Caco-2 (cell line): ENCODE measurements around the gene FNDC3A. TPM values are rescaled to one million over a fixed set of nuclear protein-coding genes. Genes with fewer than 3 reads are reported as not detected.

Source experiments
- BruUV-seq: library from RNA; stranded (reverse); fragments of 400-500 nt; replicated peaks from 2 replicates; lab custom pipeline; 2021; lab: Mats Ljungman, UMichigan
- CTCF ChIA-PET: fragments of 300-600 bp; sonication (Branson Sonifier 250); formaldehyde crosslinking; loops from one replicate; lab custom pipeline; 2022; ENCODE audit warnings: antibody characterized with exemption; lab: Charles Lee
- POLR2A ChIA-PET: fragments of 300-600 bp; sonication (Branson Sonifier 250); formaldehyde crosslinking; loops from one replicate; lab custom pipeline; 2022; ENCODE audit warnings: antibody characterized with exemption; lab: Charles Lee
- DNase-seq, 2 experiments: peaks; one replicate each; pipeline versions ENCODE4 v3.0.0 to v3.0.0-alpha.2; 2020 to 2022
- H3K27me3 ChIP-seq: replicated peaks from 2 replicates; pipeline ENCODE4 v1.6.0; 2011; ENCODE audit warnings: low read length; ENCODE audit not compliant: control insufficient read depth, insufficient read depth
- H3K36me3 ChIP-seq: 2 replicates; pipeline ENCODE4 v1.5.1; 2011; ENCODE audit warnings: low read length; ENCODE audit not compliant: control insufficient read depth, insufficient read depth
- H3K4me1 ChIP-seq: fragments of 250-450 bp; sonication (Bioruptor Pico); 2 replicates; pipeline ENCODE4 v1.5.1; 2020; ENCODE audit warnings: mild to moderate bottlenecking
- H3K4me3 ChIP-seq: 2 replicates; pipeline ENCODE4 v1.5.1; 2011; ENCODE audit warnings: low read depth, mild to moderate bottlenecking, control low read depth, low read length
- H3K9me3 ChIP-seq: fragments of 250-450 bp; sonication (Bioruptor Pico); 2 replicates; pipeline ENCODE4 v1.5.1; 2020; ENCODE audit warnings: mild to moderate bottlenecking, moderate library complexity
- H3K27ac Mint-ChIP-seq: one replicate; pipeline ENCODE4 v1.8.0; 2022; ENCODE audit warnings: mixed read lengths; ENCODE audit not compliant: unreplicated experiment
- H3K27me3 Mint-ChIP-seq: one replicate; pipeline ENCODE4 v1.8.0; 2022; ENCODE audit warnings: mixed read lengths; ENCODE audit not compliant: insufficient read depth, unreplicated experiment
- H3K36me3 Mint-ChIP-seq: one replicate; pipeline ENCODE4 v1.8.0; 2022; ENCODE audit warnings: mild to moderate bottlenecking, mixed read lengths; ENCODE audit not compliant: insufficient read depth, unreplicated experiment
- H3K4me1 Mint-ChIP-seq: one replicate; pipeline ENCODE4 v1.8.0; 2022; ENCODE audit warnings: low read depth, mixed read lengths; ENCODE audit not compliant: unreplicated experiment
- H3K4me3 Mint-ChIP-seq: one replicate; pipeline ENCODE4 v1.8.0; 2022; ENCODE audit warnings: mild to moderate bottlenecking, moderate library complexity, mixed read lengths; ENCODE audit not compliant: unreplicated experiment
- H3K9me3 Mint-ChIP-seq: one replicate; pipeline ENCODE4 v1.8.0; 2022; ENCODE audit warnings: mixed read lengths; ENCODE audit not compliant: unreplicated experiment
- CTCF ChIP-seq, 2 experiments: fragments of 200-600 bp in 1 of 2; IDR thresholded peaks; 1 replicate in 1 of 2; 2 replicates in 1 of 2; pipeline versions ENCODE4 v1.5.1 to v1.8.0; 2011 to 2022; ENCODE audit warnings: antibody characterized with exemption in 1 of 2, control low read depth in 1 of 2, inconsistent platforms in 1 of 2, low read depth in 1 of 2, low read length in 1 of 2, mild to moderate bottlenecking in 1 of 2, moderate library complexity in 1 of 2; ENCODE audit not compliant: insufficient read depth in 1 of 2, severe bottlenecking in 1 of 2, unreplicated experiment in 1 of 2
- intact Hi-C: fragments of 100-400 bp; cut with micrococcal nuclease; formaldehyde crosslinking; loops from one replicate; pipeline ENCODE4 v1.10.0; 2022; ENCODE audit not compliant: unreplicated experiment
- total RNA-seq: library from RNA; stranded (reverse); gene quantifications from 2 replicates; pipeline ENCODE4 v1.2.3, GENCODE V29; 2022

The FNDC3A gene
- total RNA-seq, 1 experiment from 2014 or later: 32.5 TPM

- Histone ChIP-seq H3K9me3 (no peaks in the 10 kb centered on the region), H3K27me3 (no peaks in the 10 kb centered on the region), H3K36me3 (no peaks in the 10 kb centered on the region), H3K4me1 (0 out of 2 replicates have a peak, but pooled peaks cover 3% of the 10 kb centered on the region), H3K4me3 (no peak overlapping the region)
- Mint-ChIP-seq H3K36me3 (no peaks in the 10 kb centered on the region), H3K9me3 (no peaks in the 10 kb centered on the region), H3K27ac (no peak overlapping the region), H3K4me1 (peaks cover 19% of the 10 kb centered on the region), H3K4me3 (peak overlapping the region; percentile 74), H3K27me3 (peaks cover 14% of the 10 kb centered on the region)
- no TSS peak for BruUV-seq
- no peak for DNase-seq
- intact Hi-C loops: no loop called here
- TF ChIP-seq CTCF (IDR thresholded peaks at IDR 0.05; ENCODE audit: insufficient read depth in 1 of 2, low read depth in 1 of 2, low read length in 1 of 2, severe bottlenecking in 1 of 2, unreplicated experiment in 1 of 2): no peak
- CTCF ChIA-PET: interaction anchor here (0.6 kb wide), 1 partner anchor 31 kb away, joined by 3 read pairs; no protein-coding TSS in a partner anchor
- POLR2A ChIA-PET: no interaction called here
Measured at GRCh38 chr13:49217962-49218492, 242.3 kb downstream of the FNDC3A start.

DNA sequence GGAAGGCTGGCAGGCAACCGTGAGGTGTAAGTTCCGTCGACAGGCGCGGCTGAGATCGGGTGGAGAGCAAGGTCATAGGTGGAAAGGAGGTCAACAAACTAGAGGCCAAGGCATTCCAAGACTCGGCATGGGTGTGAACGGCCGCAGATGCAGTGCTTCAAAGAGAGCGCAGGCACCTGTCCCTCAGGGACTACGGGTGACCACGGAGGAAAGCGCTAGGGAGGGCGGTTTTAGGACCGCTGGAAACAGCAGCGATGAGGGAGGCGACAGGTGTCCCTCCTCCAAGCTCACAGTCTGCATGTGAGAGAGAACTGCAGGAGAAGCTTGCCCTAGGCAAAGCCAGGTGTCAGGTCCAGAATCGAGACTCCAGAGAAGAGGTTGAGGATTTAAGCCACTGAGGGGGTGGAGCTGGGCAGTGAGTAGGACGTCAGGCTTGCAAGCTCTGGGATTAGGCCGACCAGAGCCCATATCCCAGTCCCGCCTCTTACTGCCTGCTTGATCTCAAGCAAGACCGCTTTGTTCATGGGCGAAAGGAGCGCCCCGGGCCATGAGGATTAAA, 242.9 kb downstream of the FNDC3A start:
- no peaks in the 10 kb centered on the region for H3K27me3 ChIP-seq
- H3K9me3 Mint-ChIP-seq: no peaks in the 10 kb centered on the region
- H3K36me3 Mint-ChIP-seq: no peaks in the 10 kb centered on the region
- H3K4me1 ChIP-seq: 0 out of 2 replicates have a peak, but pooled peaks cover 3% of the 10 kb centered on the region
- H3K9me3 ChIP-seq: no peaks in the 10 kb centered on the region
- ChIA-PET POLR2A (no interaction called here), CTCF (interaction anchor here (0.6 to 1.9 kb wide), 3 partner anchors 29 to 63 kb away, joined by 3 to 5 read pairs (median 5); partner anchors contain the start of gene CDADC1)
- H3K27ac Mint-ChIP-seq: no peak overlapping the region
- no peak for DNase-seq
- intact Hi-C loops: no loop called here
- peak overlapping the region; percentile 74 for H3K4me3 Mint-ChIP-seq
- H3K36me3 ChIP-seq: no peaks in the 10 kb centered on the region
- H3K27me3 Mint-ChIP-seq: peaks cover 14% of the 10 kb centered on the region
- TF ChIP-seq CTCF (IDR thresholded peaks at IDR 0.05; ENCODE audit: insufficient read depth in 1 of 2, low read depth in 1 of 2, low read length in 1 of 2, severe bottlenecking in 1 of 2, unreplicated experiment in 1 of 2): no peak
- H3K4me1 Mint-ChIP-seq: peaks cover 19% of the 10 kb centered on the region
- no TSS peak for BruUV-seq
- no peak overlapping the region for H3K4me3 ChIP-seq

- Mint-ChIP-seq H3K27ac (no peak overlapping the region), H3K36me3 (no peaks in the 10 kb centered on the region), H3K4me1 (peaks cover 19% of the 10 kb centered on the region), H3K9me3 (no peaks in the 10 kb centered on the region), H3K4me3 (peak overlapping the region; percentile 74), H3K27me3 (peaks cover 14% of the 10 kb centered on the region)
- no peak for TF ChIP-seq CTCF (IDR thresholded peaks at IDR 0.05; ENCODE audit: insufficient read depth in 1 of 2, low read depth in 1 of 2, low read length in 1 of 2, severe bottlenecking in 1 of 2, unreplicated experiment in 1 of 2)
- CTCF ChIA-PET: interaction anchor here (0.6 to 1.9 kb wide), 3 partner anchors 28 to 472 kb away, joined by 3 to 5 read pairs (median 5); partner anchors contain the start of gene CDADC1
- Histone ChIP-seq H3K9me3 (no peaks in the 10 kb centered on the region), H3K4me3 (peak overlapping the region; percentile 31), H3K4me1 (0 out of 2 replicates have a peak, but pooled peaks cover 3% of the 10 kb centered on the region), H3K27me3 (no peaks in the 10 kb centered on the region), H3K36me3 (no peaks in the 10 kb centered on the region)
- intact Hi-C loops: loop anchor here (10.0 kb wide), 1 partner anchor 65 kb away; no protein-coding TSS in a partner anchor
- no peak for DNase-seq
- BruUV-seq: no TSS peak
- POLR2A ChIA-PET: interaction anchor here (0.7 kb wide), 1 partner anchor 28 kb away, joined by 3 read pairs; the partner anchor contains the start of gene CDADC1
Measured at GRCh38 chr13:49219647-49220035, 243.9 kb downstream of the FNDC3A start.
